Measurements from ENCODE around the gene TPRN. TPM values are rescaled to one million over a fixed set of nuclear protein-coding genes. Genes with fewer than 3 reads are reported as not detected.

The TPRN gene
- total RNA-seq, 3 donors from 2014 or later, result 73.8 to 170 (median 122) TPM

DNA sequence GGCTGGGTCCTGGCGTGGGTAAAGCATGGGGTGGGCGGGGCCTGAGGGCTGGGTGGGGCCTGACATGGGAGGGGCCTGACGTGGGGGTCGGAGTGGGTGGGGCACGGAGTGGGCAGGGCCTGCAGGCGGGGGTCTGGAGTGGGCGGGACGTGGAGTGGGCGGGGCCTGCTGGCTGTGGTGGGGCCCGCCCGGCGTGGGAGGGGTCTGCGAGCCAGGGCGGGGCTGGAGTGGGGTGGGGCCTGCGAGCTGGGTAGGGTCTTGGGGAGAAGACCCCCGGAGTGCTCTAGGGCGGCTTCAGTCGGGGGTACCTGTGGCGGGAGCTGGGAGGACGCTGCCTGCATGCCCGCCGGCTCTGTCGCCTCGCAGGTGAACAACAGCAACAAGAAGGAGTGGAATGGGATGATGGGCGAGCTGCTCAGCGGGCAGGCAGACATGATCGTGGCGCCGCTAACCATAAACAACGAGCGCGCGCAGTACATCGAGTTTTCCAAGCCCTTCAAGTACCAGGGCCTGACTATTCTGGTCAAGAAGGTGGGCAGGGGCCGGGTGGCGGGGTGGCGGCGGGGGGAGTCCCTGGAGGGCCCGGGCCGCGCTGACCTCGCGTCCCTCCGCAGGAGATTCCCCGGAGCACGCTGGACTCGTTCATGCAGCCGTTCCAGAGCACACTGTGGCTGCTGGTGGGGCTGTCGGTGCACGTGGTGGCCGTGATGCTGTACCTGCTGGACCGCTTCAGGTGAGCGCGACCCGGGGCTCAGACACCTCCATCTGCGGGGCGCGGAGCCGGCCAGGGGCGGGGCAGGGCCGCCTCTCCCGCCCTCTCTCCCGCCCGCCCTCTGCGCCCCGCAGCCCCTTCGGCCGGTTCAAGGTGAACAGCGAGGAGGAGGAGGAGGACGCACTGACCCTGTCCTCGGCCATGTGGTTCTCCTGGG lies 38.7 kb downstream of the TPRN start:
- DNase-seq (no peak), ATAC-seq (peak; percentile 4)
- no peak for TF ChIP-seq CTCF (IDR thresholded peaks at IDR 0.05)
- Histone ChIP-seq H3K4me3 (no peak overlapping the region), H3K9me3 (no peaks in the 10 kb centered on the region), H3K4me1 (ENCODE audit: low read depth) (peaks cover 12% of the 10 kb centered on the region), H3K36me3 (ENCODE audit: low read depth) (no peaks in the 10 kb centered on the region)
- intact Hi-C loops (cut with DNase I, micrococcal nuclease), result no loop called here

DNA sequence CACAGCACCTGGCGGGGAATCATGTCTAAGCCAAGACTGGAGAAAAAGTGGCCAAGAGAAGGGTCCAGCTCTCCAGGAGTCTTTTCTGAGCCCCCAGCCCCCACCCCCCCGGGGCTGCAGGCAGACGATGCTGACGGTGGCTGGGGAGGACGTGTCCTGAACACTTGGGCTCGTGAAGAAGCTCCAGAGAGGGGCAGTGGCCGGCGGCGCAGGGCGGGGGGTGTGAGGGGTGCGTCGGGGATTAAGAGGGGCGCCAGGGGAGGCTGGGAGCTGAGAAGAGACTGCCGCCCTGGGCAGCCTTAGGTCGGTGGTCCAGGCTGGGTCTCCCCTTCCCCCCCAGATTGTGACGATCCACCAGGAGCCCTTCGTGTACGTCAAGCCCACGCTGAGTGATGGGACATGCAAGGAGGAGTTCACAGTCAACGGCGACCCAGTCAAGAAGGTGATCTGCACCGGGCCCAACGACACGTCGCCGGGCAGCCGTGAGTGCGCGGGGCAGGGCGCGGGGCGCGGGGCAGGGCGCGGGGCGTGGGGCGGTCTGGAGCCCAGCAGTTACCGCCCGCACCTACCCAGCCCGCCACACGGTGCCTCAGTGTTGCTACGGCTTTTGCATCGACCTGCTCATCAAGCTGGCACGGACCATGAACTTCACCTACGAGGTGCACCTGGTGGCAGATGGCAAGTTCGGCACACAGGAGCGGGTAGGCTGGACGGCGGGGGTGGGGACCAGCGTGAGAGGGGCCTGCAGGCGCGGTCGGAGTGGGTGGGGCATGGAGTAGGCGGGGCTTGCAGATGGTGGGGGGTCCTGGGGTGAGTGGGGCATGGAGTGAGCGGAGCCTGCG lies 39.6 kb downstream of the TPRN start:
- intact Hi-C loops (cut with DNase I, micrococcal nuclease), result no loop called here

GRCh38 chr9:137160054-137160425 lies 40.5 kb downstream of the TPRN start:
- TF ChIP-seq CTCF (IDR thresholded peaks at IDR 0.05), result no peak
- DNase-seq (no peak), ATAC-seq (no peak)
- no peak overlapping the region for H3K4me3 ChIP-seq
- intact Hi-C loops (cut with DNase I, micrococcal nuclease), result no loop called here
- peaks cover 15% of the 10 kb centered on the region for H3K4me1 ChIP-seq (ENCODE audit: low read depth)
- no peaks in the 10 kb centered on the region for H3K9me3 ChIP-seq
- H3K36me3 ChIP-seq (ENCODE audit: low read depth), result no peaks in the 10 kb centered on the region

More for the DNA sequence above, 39.6 kb downstream of the TPRN start:
- ATAC-seq (peak; percentile 5), DNase-seq (no peak)
- no peaks in the 10 kb centered on the region for H3K36me3 ChIP-seq (ENCODE audit: low read depth)
- H3K4me3 ChIP-seq, result no peak overlapping the region
- H3K9me3 ChIP-seq, result no peaks in the 10 kb centered on the region
- TF ChIP-seq CTCF (IDR thresholded peaks at IDR 0.05), result no peak
- H3K4me1 ChIP-seq (ENCODE audit: low read depth), result peaks cover 15% of the 10 kb centered on the region

- no peak for TF ChIP-seq CTCF (IDR thresholded peaks at IDR 0.05)
- intact Hi-C loops (cut with DNase I, micrococcal nuclease), result no loop called here
- no peaks in the 10 kb centered on the region for H3K36me3 ChIP-seq (ENCODE audit: low read depth)
- H3K9me3 ChIP-seq, result no peaks in the 10 kb centered on the region
- no peak overlapping the region for H3K4me3 ChIP-seq
- no peak for ATAC-seq
- DNase-seq, result no peak
- H3K4me1 ChIP-seq (ENCODE audit: low read depth), result peaks cover 15% of the 10 kb centered on the region
Measured at GRCh38 chr9:137159105-137160053, 41.2 kb downstream of the TPRN start.

DNA sequence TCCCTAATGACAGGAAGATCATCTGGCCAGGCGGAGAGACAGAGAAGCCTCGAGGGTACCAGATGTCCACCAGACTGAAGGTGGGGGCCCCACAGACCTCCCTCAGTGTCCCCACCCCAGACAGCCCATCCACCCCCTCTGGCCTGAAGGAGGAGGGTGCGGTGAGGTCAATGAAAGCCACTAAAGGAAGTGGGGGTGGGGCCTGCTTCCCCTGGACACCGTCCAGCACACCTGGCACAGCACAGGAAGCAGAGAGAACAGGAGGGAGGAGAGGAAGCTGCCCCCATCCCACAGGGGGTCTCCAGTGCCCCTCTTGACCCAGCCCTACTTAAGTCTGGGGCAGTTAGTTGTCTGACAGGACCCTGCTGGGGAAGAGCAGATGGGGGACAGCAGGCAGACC lies 41.9 kb downstream of the TPRN start:
- no peak for TF ChIP-seq CTCF (IDR thresholded peaks at IDR 0.05)

More for the DNA sequence above, 41.9 kb downstream of the TPRN start:
- H3K9me3 ChIP-seq, result no peaks in the 10 kb centered on the region
- no peak for ATAC-seq
- H3K4me3 ChIP-seq, result no peak overlapping the region
- intact Hi-C loops (cut with DNase I, micrococcal nuclease), result no loop called here
- DNase-seq, result peak in 1 of 3 donors; percentile 37
- H3K4me1 ChIP-seq (ENCODE audit: low read depth), result peaks cover 15% of the 10 kb centered on the region
- H3K36me3 ChIP-seq (ENCODE audit: low read depth), result no peaks in the 10 kb centered on the region
